HEK293 (cell line): ENCODE measurements around the gene FAM78A.

Source experiments
- CTCF ChIA-PET: fragments of 350-600 bp; formaldehyde crosslinking; extraction: SDS; loops from one replicate; lab custom pipeline; 2021; ENCODE audit warnings: antibody characterized with exemption; lab: Yijun Ruan, JAX
- POLR2A ChIA-PET: fragments of 300-600 bp; formaldehyde crosslinking; extraction: SDS; loops from one replicate; lab custom pipeline; 2020; ENCODE audit warnings: antibody characterized with exemption, inconsistent platforms; lab: Yijun Ruan, JAX
- H3K27ac ChIP-seq: fragments of 200-500 bp; sonication (Bioruptor generic); 2 replicates; pipeline ENCODE4 v1.5.1; 2014; ENCODE audit warnings: low read depth, low read length, control low read depth, inconsistent platforms; ENCODE audit errors: extremely low read depth
- H3K36me3 ChIP-seq, 2 experiments: fragments of 200-500 bp in 1 of 2; sonication (Bioruptor generic) in 1 of 2; 1 replicate in 1 of 2; 2 replicates in 1 of 2; pipeline ENCODE4 v1.5.1; 2014 to 2017; ENCODE audit warnings: inconsistent platforms in 2 of 2, low read length in 2 of 2; ENCODE audit not compliant: control insufficient read depth in 2 of 2, insufficient read depth in 1 of 2
- H3K4me1 ChIP-seq: fragments of 200-500 bp; sonication (Bioruptor generic); 2 replicates; pipeline ENCODE4 v1.5.1; 2014; ENCODE audit warnings: mild to moderate bottlenecking, low read length, inconsistent platforms; ENCODE audit not compliant: control insufficient read depth, insufficient read depth
- H3K4me3 ChIP-seq: 2 replicates; pipeline ENCODE4 v1.5.1; 2011; ENCODE audit warnings: low read depth, mild to moderate bottlenecking, control low read depth, low read length, moderate library complexity
- H3K9me3 ChIP-seq: fragments of 200-500 bp; sonication (Bioruptor generic); 2 replicates; pipeline ENCODE4 v1.5.1; 2014; ENCODE audit warnings: low read depth, low read length, inconsistent platforms; ENCODE audit not compliant: control insufficient read depth, insufficient read depth
- EGR2 ChIP-seq: fragments of 450-650 bp; formaldehyde crosslinking; IDR thresholded peaks from 2 replicates; pipeline ENCODE4 v1.5.1; 2016; ENCODE audit warnings: low read depth, missing biosample characterization, missing genetic modification characterization
- GLI4 ChIP-seq: fragments of 450-650 bp; formaldehyde crosslinking; IDR thresholded peaks from 2 replicates; pipeline ENCODE4 v1.5.1; 2016; ENCODE audit warnings: missing biosample characterization, missing genetic modification characterization
- KLF1 ChIP-seq: fragments of 450-650 bp; formaldehyde crosslinking; IDR thresholded peaks from 2 replicates; pipeline ENCODE4 v1.5.1; 2016; ENCODE audit warnings: missing biosample characterization, missing genetic modification characterization
- PRDM10 ChIP-seq: fragments of 450-650 bp; formaldehyde crosslinking; IDR thresholded peaks from 2 replicates; pipeline ENCODE4 v1.5.1; 2016; ENCODE audit warnings: missing biosample characterization, missing genetic modification characterization
- SCRT1 ChIP-seq: fragments of 450-650 bp; formaldehyde crosslinking; IDR thresholded peaks from 2 replicates; pipeline ENCODE4 v1.5.1; 2016; ENCODE audit warnings: missing biosample characterization, missing genetic modification characterization, borderline replicate concordance
- ZFHX2 ChIP-seq: fragments of 450-650 bp; formaldehyde crosslinking; conservative IDR thresholded peaks from 2 replicates; pipeline ENCODE4 v1.5.1; 2016; ENCODE audit warnings: missing biosample characterization, missing genetic modification characterization
- ZNF223 ChIP-seq: fragments of 450-650 bp; formaldehyde crosslinking; IDR thresholded peaks from 2 replicates; pipeline ENCODE4 v1.5.1; 2016; ENCODE audit warnings: missing biosample characterization, missing genetic modification characterization
- ZNF274 ChIP-seq, 2 experiments: fragments of 200-500 bp in 1 of 2; fragments of 450-650 bp in 1 of 2; sonication (Bioruptor generic) in 1 of 2; formaldehyde crosslinking in 1 of 2; IDR thresholded peaks; 2 replicates each; pipeline versions ENCODE4 v1.5.1 to v1.6.1; 2014 to 2016; ENCODE audit warnings: borderline replicate concordance in 1 of 2, inconsistent platforms in 1 of 2, low read length in 1 of 2, missing biosample characterization in 1 of 2, missing genetic modification characterization in 1 of 2
- ZNF324 ChIP-seq: fragments of 450-650 bp; formaldehyde crosslinking; IDR thresholded peaks from 2 replicates; pipeline ENCODE4 v1.5.1; 2016; ENCODE audit warnings: missing biosample characterization, missing genetic modification characterization
- ZNF335 ChIP-seq: fragments of 450-650 bp; formaldehyde crosslinking; conservative IDR thresholded peaks from 2 replicates; pipeline ENCODE4 v1.5.1; 2016; ENCODE audit warnings: missing biosample characterization, missing genetic modification characterization
- ZNF501 ChIP-seq: fragments of 450-650 bp; formaldehyde crosslinking; IDR thresholded peaks from 2 replicates; pipeline ENCODE4 v1.5.1; 2016; ENCODE audit warnings: missing biosample characterization, missing genetic modification characterization
- ZNF571 ChIP-seq: fragments of 450-650 bp; formaldehyde crosslinking; IDR thresholded peaks from 2 replicates; pipeline ENCODE4 v1.5.0; 2017; ENCODE audit warnings: missing biosample characterization, missing genetic modification characterization
- ZNF654 ChIP-seq: fragments of 450-650 bp; formaldehyde crosslinking; IDR thresholded peaks from 2 replicates; pipeline ENCODE4 v1.5.1; 2016; ENCODE audit warnings: low read depth, missing biosample characterization, missing genetic modification characterization
- ZNF768 ChIP-seq: fragments of 450-650 bp; formaldehyde crosslinking; IDR thresholded peaks from 2 replicates; pipeline ENCODE4 v1.5.1; 2018; ENCODE audit warnings: missing biosample characterization, mild to moderate bottlenecking, missing genetic modification characterization
- ZNF776 ChIP-seq: fragments of 450-650 bp; formaldehyde crosslinking; IDR thresholded peaks from 2 replicates; pipeline ENCODE4 v1.5.0; 2017; ENCODE audit warnings: missing biosample characterization, missing genetic modification characterization, borderline replicate concordance
- ZSCAN18 ChIP-seq: fragments of 450-650 bp; formaldehyde crosslinking; IDR thresholded peaks from 2 replicates; pipeline ENCODE4 v1.5.1; 2016; ENCODE audit warnings: missing biosample characterization, missing genetic modification characterization
- ZSCAN23 ChIP-seq: fragments of 450-650 bp; formaldehyde crosslinking; IDR thresholded peaks from 2 replicates; pipeline ENCODE4 v1.5.1; 2016; ENCODE audit warnings: missing biosample characterization, missing genetic modification characterization
- TF ChIP-seq, protein P1 (sequence below): fragments of 450-650 bp; formaldehyde crosslinking; optimal IDR thresholded peaks from 2 replicates; pipeline ENCODE3; 2016; ENCODE audit warnings: missing biosample characterization, mild to moderate bottlenecking, missing genetic modification characterization

The FAM78A gene

DNA sequence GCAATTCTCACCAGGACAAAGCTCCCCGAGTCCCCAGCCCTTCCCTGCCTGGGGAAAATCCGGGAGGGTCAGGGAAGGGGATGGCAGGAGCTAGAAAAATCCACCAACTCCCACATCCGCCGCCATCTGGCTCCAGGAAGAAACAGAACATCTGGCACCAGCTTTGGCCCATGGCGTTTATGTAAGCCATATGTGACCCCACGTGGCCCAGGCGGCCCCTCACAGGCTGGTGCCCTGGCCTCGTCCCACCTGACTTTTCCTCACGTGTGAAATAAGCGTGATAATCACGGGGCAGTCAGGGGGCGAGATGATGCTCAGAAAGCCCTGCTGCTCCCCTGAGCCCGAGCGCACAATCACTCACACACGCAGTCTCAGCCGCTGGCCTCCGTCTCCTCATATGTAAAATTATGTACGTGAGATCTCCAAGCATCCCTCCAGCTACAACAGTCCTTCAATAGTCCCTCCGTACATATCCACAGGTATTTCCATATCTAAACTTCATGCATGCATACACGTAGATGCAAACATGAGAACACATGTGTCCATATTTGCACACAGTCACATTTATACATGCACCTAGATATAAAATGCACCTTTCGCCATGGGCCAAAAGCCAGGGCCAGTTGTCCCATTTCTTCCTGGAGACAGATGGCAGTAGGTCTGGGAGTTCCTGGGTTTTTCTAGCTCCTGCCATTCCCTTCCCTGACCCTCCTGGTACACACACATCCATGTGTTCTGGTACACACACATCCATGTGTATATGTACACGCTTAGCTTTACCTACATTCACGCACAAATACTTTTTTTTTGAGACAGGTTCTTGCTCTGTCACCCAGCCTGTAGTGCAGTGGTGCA, 42.1 kb upstream of the FAM78A start:
- POLR2A ChIA-PET, result no interaction called here
- TF ChIP-seq ZNF571 (tag by site-specific recombination), result no peak
- TF ChIP-seq ZNF501 (tag by site-specific recombination), result no peak
- no peak for TF ChIP-seq SCRT1 (tag by site-specific recombination)
- TF ChIP-seq, all 188 proteins: peak for 0
- no peaks in the 10 kb centered on the region for H3K36me3 ChIP-seq
- no peaks in the 10 kb centered on the region for H3K9me3 ChIP-seq
- H3K4me1 ChIP-seq, result no peaks in the 10 kb centered on the region
- CTCF ChIA-PET, result interaction anchor here (1.0 to 1.8 kb wide), 4 partner anchors 10 to 140 kb away, joined by 3 to 7 read pairs (median 4); no protein-coding TSS in a partner anchor
- H3K4me3 ChIP-seq, result no peak overlapping the region
- H3K27ac ChIP-seq, result no peak overlapping the region

DNA sequence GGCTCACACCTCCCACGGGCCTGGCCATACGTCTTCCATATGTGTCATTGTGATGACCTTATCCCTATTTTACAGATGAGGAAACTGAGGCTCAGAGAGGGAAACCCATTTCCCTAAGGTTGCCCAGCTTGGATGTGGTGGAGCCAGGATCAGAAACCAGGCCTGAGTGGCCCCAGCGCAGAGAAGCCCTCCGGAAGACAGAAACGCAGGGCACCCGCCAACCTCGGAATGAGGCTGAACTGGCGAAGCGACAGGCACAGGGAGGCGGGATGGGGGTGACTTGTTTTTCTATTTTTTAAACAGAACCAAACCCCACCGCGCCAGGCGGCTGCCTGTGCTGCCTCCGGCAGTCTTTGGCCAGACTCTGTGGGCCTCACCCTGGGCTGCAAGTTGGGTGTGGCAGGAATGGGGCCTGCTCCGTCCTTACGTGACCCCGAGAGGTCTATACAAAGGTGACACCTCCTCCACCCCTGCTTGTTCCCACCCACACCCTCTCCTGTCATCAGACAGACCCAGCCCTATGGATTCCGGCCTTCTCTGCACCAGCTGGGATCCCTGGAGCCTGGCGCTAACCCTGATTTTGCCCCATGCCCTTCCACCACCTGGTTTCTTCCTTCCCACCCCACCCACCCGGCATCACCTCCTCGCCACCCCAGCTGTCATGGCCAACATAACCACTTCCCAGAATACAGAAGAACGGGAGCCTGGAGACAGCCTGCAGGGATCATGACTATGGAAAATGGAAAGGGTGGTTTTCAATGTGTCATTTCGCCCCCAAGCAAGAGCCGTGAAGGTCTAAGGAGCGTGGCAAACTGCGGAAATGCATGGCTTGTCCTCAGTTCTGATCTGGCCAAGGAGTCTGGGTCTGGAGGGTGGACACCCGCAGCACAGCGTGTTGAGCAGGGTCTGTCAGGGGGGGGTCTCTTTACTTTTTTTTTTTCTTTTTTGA, 36.8 kb upstream of the FAM78A start:
- CTCF ChIA-PET, result interaction anchor here (3.2 kb wide), 1 partner anchor 23 kb away, joined by 17 read pairs; no protein-coding TSS in a partner anchor
- Histone ChIP-seq H3K36me3 (no peaks in the 10 kb centered on the region), H3K9me3 (no peaks in the 10 kb centered on the region), H3K4me3 (no peak overlapping the region), H3K4me1 (no peaks in the 10 kb centered on the region), H3K27ac (no peak overlapping the region)
- TF ChIP-seq ZSCAN23 (tag by site-specific recombination), result no peak
- TF ChIP-seq ZNF324, result no peak
- no peak for TF ChIP-seq ZNF223 (tag by site-specific recombination)
- peak; percentile 66 for TF ChIP-seq KLF1
- TF ChIP-seq EGR2 (tag by site-specific recombination), result peak; percentile 53; the same call in 1 of the 2 replicates
- TF ChIP-seq ZNF274 (IDR thresholded peaks at IDR 0.05; ENCODE audit: low read length), result no peak
- TF ChIP-seq ZNF274 (tag by site-specific recombination; IDR thresholded peaks at IDR 0.05; ENCODE audit: borderline replicate concordance), result no peak
- TF ChIP-seq, protein P1, sequence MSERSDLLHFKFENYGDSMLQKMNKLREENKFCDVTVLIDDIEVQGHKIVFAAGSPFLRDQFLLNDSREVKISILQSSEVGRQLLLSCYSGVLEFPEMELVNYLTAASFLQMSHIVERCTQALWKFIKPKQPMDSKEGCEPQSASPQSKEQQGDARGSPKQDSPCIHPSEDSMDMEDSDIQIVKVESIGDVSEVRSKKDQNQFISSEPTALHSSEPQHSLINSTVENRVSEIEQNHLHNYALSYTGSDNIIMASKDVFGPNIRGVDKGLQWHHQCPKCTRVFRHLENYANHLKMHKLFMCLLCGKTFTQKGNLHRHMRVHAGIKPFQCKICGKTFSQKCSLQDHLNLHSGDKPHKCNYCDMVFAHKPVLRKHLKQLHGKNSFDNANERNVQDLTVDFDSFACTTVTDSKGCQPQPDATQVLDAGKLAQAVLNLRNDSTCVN (tag by site-specific recombination), result no peak
- TF ChIP-seq ZSCAN18, result no peak
- TF ChIP-seq ZNF654 (tag by site-specific recombination), result no peak
- 0 out of 2 replicates have a peak, but pooled peaks have one; percentile 21 for TF ChIP-seq ZNF335 (tag by site-specific recombination)
- TF ChIP-seq ZFHX2 (tag by site-specific recombination), result peak; percentile 57
- TF ChIP-seq ZNF768 (tag by site-specific recombination), result 0 out of 2 replicates have a peak, but pooled peaks have one; percentile 48
- no peak for TF ChIP-seq GLI4 (tag by site-specific recombination)
- no peak for TF ChIP-seq ZNF776 (tag by site-specific recombination)
- peak; percentile 22; the same call in 1 of the 2 replicates for TF ChIP-seq PRDM10 (tag by site-specific recombination)
- POLR2A ChIA-PET, result interaction anchor here (0.5 kb wide), 1 partner anchor 91 kb away, joined by 3 read pairs; no protein-coding TSS in a partner anchor
